ENCODE data around the gene LRRK2. TPM values are rescaled to one million over a fixed set of nuclear protein-coding genes. Genes with fewer than 3 reads are reported as not detected.
"Not testable (repeated sequence)": the region's sequence is repeated elsewhere in the genome, so short reads cannot be mapped to it uniquely, and the experiment has no call there.

Gene LRRK2
- total RNA-seq, 1 donor = 0.81 TPM

DNA sequence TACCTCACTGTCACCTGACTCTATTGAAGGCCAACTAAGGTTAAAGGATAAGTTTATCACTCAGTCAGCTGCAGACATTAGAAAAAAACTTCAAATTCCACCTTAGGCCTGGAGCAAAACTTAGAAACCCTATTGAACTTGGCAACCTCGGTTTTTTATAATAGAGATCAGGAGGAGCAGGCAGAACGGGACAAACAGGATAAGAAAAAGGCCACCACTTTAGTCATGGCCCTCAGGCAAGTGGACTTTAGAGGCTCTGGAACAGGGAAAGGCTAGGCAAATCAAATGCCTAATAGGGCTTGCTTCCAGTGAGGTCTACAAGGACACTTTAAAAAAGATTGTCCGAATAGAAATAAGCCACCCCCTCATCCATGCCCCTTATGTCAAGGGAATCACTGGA is 162.5 kb downstream of the LRRK2 start:
- not testable (repeated sequence) for DNase-seq (ENCODE audit: low read depth in 2 of 3, low spot score in 2 of 3)

DNA sequence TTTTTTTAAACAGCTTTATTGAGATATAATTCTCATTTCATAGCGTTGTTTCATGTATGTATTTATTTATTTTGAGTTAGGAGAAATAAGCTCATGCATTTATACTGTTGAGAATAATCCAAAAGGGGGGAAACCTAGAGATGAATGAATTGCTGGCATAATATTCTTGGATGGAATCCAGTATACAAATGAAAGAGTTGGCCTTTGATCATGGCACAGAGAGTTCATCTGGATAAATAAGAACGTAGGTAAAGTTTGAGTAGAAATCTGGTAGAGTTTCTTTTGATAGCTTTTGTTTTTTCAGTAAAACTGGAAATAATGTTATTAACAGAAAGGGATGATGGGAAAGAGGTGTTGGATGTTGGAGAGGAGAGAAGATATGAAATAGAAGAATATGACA is 166.2 kb downstream of the LRRK2 start:
- no peak for DNase-seq (ENCODE audit: low read depth in 2 of 3, low spot score in 2 of 3)

DNA sequence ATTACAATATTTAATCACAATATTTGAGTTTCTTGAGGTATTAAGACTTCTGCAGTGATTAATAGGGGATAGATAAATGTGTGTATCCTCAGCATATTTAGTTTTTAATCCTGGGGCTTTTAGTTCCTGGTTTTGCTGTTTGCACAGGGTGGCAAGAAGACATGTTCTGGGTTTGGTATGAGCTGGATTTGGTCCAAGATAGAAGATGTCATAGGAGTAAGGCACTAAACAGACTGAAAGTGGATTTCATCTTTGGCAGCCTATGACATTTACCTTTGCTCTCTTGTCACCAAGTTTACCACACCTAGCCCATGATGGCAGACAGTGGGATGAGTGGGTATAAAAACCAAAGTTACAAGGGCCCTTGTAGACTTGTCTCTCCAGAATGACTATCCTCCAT is 168.2 kb downstream of the LRRK2 start:
- no peak for DNase-seq (ENCODE audit: low read depth in 2 of 3, low spot score in 2 of 3)

DNA sequence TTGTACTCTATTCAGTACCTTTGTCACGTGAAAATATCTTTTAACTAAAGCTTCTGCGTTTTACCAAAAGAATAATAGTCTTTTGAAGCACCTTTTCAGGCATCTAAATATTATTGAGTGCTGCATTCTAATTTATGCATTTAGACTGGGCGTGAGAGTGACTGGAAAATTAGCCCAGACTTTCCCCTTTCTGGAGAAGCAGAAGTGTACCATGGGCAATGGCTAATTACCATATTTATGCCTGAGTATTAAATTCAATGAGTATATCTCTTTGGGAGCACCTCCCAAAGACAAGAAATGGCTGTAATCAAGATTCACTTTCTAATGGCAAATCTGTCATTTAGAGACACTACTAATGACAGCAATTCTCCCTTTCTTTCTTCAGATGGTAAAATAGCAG is 174.9 kb downstream of the LRRK2 start:
- DNase-seq (ENCODE audit: low read depth in 2 of 3, low spot score in 2 of 3) = no peak

DNA sequence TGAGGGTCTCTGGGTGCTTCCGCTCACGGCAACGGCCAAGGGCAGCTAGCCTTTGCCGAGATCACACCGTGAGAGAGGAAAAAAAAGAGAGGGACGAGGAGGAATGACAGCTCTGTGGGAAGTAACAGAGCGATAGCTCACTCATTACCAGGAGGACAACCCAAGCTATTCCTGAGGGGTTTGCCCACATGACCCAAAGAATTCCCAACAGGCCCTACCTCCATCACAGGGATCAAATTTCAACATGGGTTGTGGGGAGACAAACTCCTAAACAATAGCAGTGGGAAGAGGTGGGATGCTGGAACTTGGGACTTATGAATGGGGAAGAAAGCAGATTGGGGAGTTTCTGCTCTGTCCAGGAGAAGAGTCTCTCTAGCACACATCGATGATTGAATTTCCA is 180.6 kb downstream of the LRRK2 start:
- DNase-seq (ENCODE audit: low read depth in 2 of 3, low spot score in 2 of 3) = no peak

Other genes starting within 250 kb of the LRRK2 start
- gene SLC2A13, start 118.9 kb upstream of the LRRK2 start, total RNA-seq = 4.0 TPM